ENCODE results near the gene DUSP28.

DNA sequence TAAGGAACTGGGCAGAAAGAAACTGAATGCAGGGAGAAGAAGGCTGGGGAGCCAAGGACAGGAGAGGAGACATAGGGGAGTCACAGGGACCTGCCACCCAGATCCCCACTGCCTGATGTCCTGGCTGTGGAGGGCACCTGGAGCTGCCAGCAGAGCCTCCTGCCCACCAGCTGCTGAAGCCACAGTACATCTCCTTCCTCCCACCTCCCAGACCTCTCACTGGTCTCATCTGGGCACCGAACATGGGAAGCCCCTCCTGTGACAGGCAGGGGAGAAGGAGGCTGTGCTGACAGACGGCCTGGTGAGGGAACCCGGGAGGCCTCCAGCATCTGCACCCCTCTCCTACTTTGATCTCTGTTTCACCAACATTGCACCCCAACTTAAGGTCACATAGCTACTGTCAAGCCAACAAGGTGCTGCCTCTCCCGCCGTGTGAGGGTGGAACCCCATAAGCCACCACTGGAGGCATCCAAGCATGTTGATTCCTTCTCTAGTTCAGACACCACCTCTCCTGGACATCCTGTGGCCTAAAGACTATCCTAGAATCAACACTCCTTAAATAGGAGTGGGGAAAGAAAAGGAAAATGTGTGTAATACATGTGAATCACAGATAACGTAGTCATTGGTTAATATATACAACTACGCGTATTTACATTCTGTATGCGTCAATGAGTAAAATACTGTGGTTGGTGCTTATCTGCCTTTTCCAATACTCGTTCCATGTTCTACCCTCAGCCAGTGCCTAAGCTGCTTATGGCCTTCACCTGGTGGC lies 4.6 kb downstream of the DUSP28 start:
- TF ChIP-seq, protein P1, sequence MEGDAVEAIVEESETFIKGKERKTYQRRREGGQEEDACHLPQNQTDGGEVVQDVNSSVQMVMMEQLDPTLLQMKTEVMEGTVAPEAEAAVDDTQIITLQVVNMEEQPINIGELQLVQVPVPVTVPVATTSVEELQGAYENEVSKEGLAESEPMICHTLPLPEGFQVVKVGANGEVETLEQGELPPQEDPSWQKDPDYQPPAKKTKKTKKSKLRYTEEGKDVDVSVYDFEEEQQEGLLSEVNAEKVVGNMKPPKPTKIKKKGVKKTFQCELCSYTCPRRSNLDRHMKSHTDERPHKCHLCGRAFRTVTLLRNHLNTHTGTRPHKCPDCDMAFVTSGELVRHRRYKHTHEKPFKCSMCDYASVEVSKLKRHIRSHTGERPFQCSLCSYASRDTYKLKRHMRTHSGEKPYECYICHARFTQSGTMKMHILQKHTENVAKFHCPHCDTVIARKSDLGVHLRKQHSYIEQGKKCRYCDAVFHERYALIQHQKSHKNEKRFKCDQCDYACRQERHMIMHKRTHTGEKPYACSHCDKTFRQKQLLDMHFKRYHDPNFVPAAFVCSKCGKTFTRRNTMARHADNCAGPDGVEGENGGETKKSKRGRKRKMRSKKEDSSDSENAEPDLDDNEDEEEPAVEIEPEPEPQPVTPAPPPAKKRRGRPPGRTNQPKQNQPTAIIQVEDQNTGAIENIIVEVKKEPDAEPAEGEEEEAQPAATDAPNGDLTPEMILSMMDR (IDR thresholded peaks at IDR 0.05) = no peak
- no peak for TF ChIP-seq POLR2A (IDR thresholded peaks at IDR 0.05)

Measured in ovary (tissue), 3 donors.